ENCODE data around the gene PTPN23. TPM values are rescaled to one million over a fixed set of nuclear protein-coding genes. Genes with fewer than 3 reads are reported as not detected.

Gene PTPN23
- total and polyA plus RNA-seq, 2 of the 13 experiments (the other 11 are each of a cell fraction or from before 2014, with no cell fraction given), result 2.3 to 3.7 TPM

- ATAC-seq (no peak), DNase-seq (ENCODE audit: low spot score) (no peak), FAIRE-seq (no peak)
- peaks cover 4% of the 10 kb centered on the region; the same call in 1 of the 2 replicates for H4K20me1 ChIP-seq (ENCODE audit: insufficient read depth, low read length)
- H3K79me2 ChIP-seq (ENCODE audit: insufficient read depth, low read length), result peaks cover 4% of the 10 kb centered on the region
- ChIA-PET CTCF (ENCODE audit: low intra/inter-chr PET ratio, low total read pairs) (no interaction called here), POLR2A (interaction anchor here (1.1 kb wide), 1 partner anchor 27 kb away, joined by 4 read pairs; the partner anchor contains the start of gene PTPN23)
- no peaks in the 10 kb centered on the region for H3K27me3 ChIP-seq (ENCODE audit: control insufficient read depth in 1 of 2, insufficient read depth in 2 of 2, low read length in 2 of 2)
- no peak overlapping the region for H2AFZ ChIP-seq (ENCODE audit: low read length)
- peaks cover 11% of the 10 kb centered on the region; the same call in 1 of the 2 replicates for H3K4me1 ChIP-seq (ENCODE audit: insufficient read depth, low read length)
- H3K27ac ChIP-seq (ENCODE audit: extremely low read length, insufficient read depth, low read length), result no peak overlapping the region
- H3K9me3 ChIP-seq (ENCODE audit: low read length), result no peaks in the 10 kb centered on the region
- H3K36me3 ChIP-seq (replicated peaks in 1 of 2; ENCODE audit: control insufficient read depth in 1 of 2, insufficient read depth in 2 of 2, low read length in 2 of 2), result peaks cover 44 to 68% of the 10 kb centered on the region in 2 experiments
- whole genome bisulfite sequencing (ENCODE audit: low lambda C conversion rate), result 94% methylated on average over 12 of the region's 18 CpGs
- in situ Hi-C loops (cut with HindIII; ENCODE audit: extremely low pct_ligation_motif_present, low pct_unique_long_range_greater_than_20kb) (no loop called here), intact Hi-C loops (cut with micrococcal nuclease; ENCODE audit: unreplicated experiment) (no loop called here)
- TF ChIP-seq RBM22 (optimal IDR thresholded peaks at IDR 0.05; ENCODE audit: low read length) (peak; percentile 63), ZNF225 (CRISPR knock-in tag; IDR thresholded peaks at IDR 0.05) (no peak)
- no TSS peak for BruUV-seq (replicated peaks)
- H3K4me3 ChIP-seq (replicated peaks in 1 of 3; ENCODE audit: insufficient read depth in 1 of 3, low read depth in 2 of 3, low read length in 3 of 3), result no peak overlapping the region
- no peak overlapping the region for H3K9ac ChIP-seq (ENCODE audit: insufficient read depth, low read depth, low read length)
- no peak overlapping the region for H3K4me2 ChIP-seq (ENCODE audit: low read depth, low read length)
Measured at GRCh38 chr3:47407896-47408838, 27.3 kb downstream of the PTPN23 start.

- H2AFZ ChIP-seq (ENCODE audit: low read length), result no peak overlapping the region
- no peak overlapping the region for H3K9ac ChIP-seq (ENCODE audit: insufficient read depth, low read depth, low read length)
- TSS peak; percentile 35 for BruUV-seq (replicated peaks)
- ATAC-seq, result no peak
- TF ChIP-seq RFX5 (IDR thresholded peaks at IDR 0.05; ENCODE audit: low read depth, low read length), result no peak
- DNase-seq (ENCODE audit: low spot score), result no peak
- H3K4me3 ChIP-seq (replicated peaks in 1 of 3; ENCODE audit: insufficient read depth in 1 of 3, low read depth in 2 of 3, low read length in 3 of 3), result no peak overlapping the region
- peaks cover 46 to 69% of the 10 kb centered on the region in 2 experiments for H3K36me3 ChIP-seq (replicated peaks in 1 of 2; ENCODE audit: control insufficient read depth in 1 of 2, insufficient read depth in 2 of 2, low read length in 2 of 2)
- H3K9me3 ChIP-seq (ENCODE audit: low read length), result no peaks in the 10 kb centered on the region
- 98% methylated on average over 8 of the region's 15 CpGs for WGBS (ENCODE audit: low lambda C conversion rate)
- in situ Hi-C loops (cut with HindIII; ENCODE audit: extremely low pct_ligation_motif_present, low pct_unique_long_range_greater_than_20kb) (no loop called here), intact Hi-C loops (cut with micrococcal nuclease; ENCODE audit: unreplicated experiment) (no loop called here)
- H3K27me3 ChIP-seq (ENCODE audit: control insufficient read depth in 1 of 2, insufficient read depth in 2 of 2, low read length in 2 of 2), result no peaks in the 10 kb centered on the region
- H4K20me1 ChIP-seq (ENCODE audit: insufficient read depth, low read length), result peaks cover 6% of the 10 kb centered on the region
- H3K27ac ChIP-seq (ENCODE audit: extremely low read length, insufficient read depth, low read length), result no peak overlapping the region
- ChIA-PET CTCF (ENCODE audit: low intra/inter-chr PET ratio, low total read pairs) (no interaction called here), POLR2A (interaction anchor here (1.1 kb wide), 1 partner anchor 28 kb away, joined by 4 read pairs; the partner anchor contains the start of gene PTPN23)
- H3K4me2 ChIP-seq (ENCODE audit: low read depth, low read length), result no peak overlapping the region
- FAIRE-seq, result no peak
- H3K79me2 ChIP-seq (ENCODE audit: insufficient read depth, low read length), result no peaks in the 10 kb centered on the region
- peaks cover 13% of the 10 kb centered on the region for H3K4me1 ChIP-seq (ENCODE audit: insufficient read depth, low read length)
Measured at GRCh38 chr3:47408839-47409229, 28.0 kb downstream of the PTPN23 start.

Measured in HepG2 (cell line).